ENCODE results near the gene NCOR2. TPM values are rescaled to one million over a fixed set of nuclear protein-coding genes. Genes with fewer than 3 reads are reported as not detected.

NCOR2 gene
- total and polyA plus RNA-seq, 2 of the 8 experiments (the other 6 are each of a cell fraction or from before 2014, with no cell fraction given) = 14.8 to 275 TPM

GRCh38 chr12:124525455-124525854 lies 42.0 kb downstream of the NCOR2 start:
- no peak for FAIRE-seq
- H3K79me2 ChIP-seq (ENCODE audit: control insufficient read depth in 1 of 2, insufficient read depth in 2 of 2, low read length in 2 of 2) = peaks cover 3 to 89% of the 10 kb centered on the region in 2 experiments; a peak in 3 of 4 replicates

More at GRCh38 chr12:124525455-124525854, 42.0 kb downstream of the NCOR2 start:
- Histone ChIP-seq H4K20me1 (replicated peaks in 1 of 2; ENCODE audit: control insufficient read depth in 1 of 2, insufficient read depth in 2 of 2, low read length in 2 of 2) (peaks cover 30 to 41% of the 10 kb centered on the region in 2 experiments), H2BK15ac (ENCODE audit: low read length) (peak overlapping the region; percentile 77; the same call in 1 of the 2 replicates), H2AFZ (ENCODE audit: low read length) (no peak overlapping the region), H3K18ac (ENCODE audit: extremely low read depth, low read length) (peak overlapping the region; percentile 68; the same call in 1 of the 2 replicates), H3K27ac (ENCODE audit: low read depth, low read length) (no peak overlapping the region), H2BK20ac (ENCODE audit: low read length) (no peak overlapping the region), H3K4ac (replicated peaks; ENCODE audit: insufficient read length, low read depth, low read length) (no peak overlapping the region), H3K9me3 (ENCODE audit: insufficient read depth in 2 of 2, low read depth in 1 of 2, low read length in 1 of 2) (peaks cover 0 to 5% of the 10 kb centered on the region in 2 experiments; a peak in 1 of 4 replicates), H2BK5ac (ENCODE audit: low read depth, low read length) (no peak overlapping the region; the same call in 1 of the 2 replicates), H4K5ac (ENCODE audit: insufficient read length, low read depth, low read length) (no peak overlapping the region), H4K91ac (replicated peaks; ENCODE audit: insufficient read length, low read length) (no peak overlapping the region), H4K8ac (ENCODE audit: extremely low read depth, insufficient read depth, low read length) (no peak overlapping the region), H3K4me2 (ENCODE audit: insufficient read depth in 1 of 2, low read depth in 2 of 2, low read length in 2 of 2) (no peak overlapping the region), H3K56ac (replicated peaks; ENCODE audit: insufficient read length, low read depth, low read length) (no peak overlapping the region), H3K4me1 (replicated peaks in 1 of 4; ENCODE audit: control insufficient read depth in 3 of 4, insufficient read depth in 4 of 4, low read length in 3 of 4) (peaks cover 0 to 3% (median 0%) of the 10 kb centered on the region in 4 experiments; a peak in 3 of 7 replicates), H3K23ac (ENCODE audit: insufficient read length) (no peak overlapping the region), H2AK5ac (ENCODE audit: low read depth, low read length) (no peak overlapping the region), H3K9ac (replicated peaks in 1 of 4; ENCODE audit: extremely low read depth in 1 of 4, low read depth in 3 of 4, low read length in 3 of 4) (no peak overlapping the region), H3K4me3 (ENCODE audit: extremely low read depth in 1 of 4, insufficient read depth in 2 of 4, low read depth in 3 of 4, low read length in 4 of 4) (no peak overlapping the region), H3K23me2 (ENCODE audit: low read depth, low read length) (no peaks in the 10 kb centered on the region), H2BK120ac (replicated peaks; ENCODE audit: low read depth, low read length) (no peak overlapping the region), H3K36me3 (ENCODE audit: control insufficient read depth in 2 of 4, insufficient read depth in 4 of 4, low read length in 3 of 4) (peaks cover 0 to 8% (median 0%) of the 10 kb centered on the region in 4 experiments; a peak in 1 of 8 replicates), H2BK12ac (ENCODE audit: low read depth, low read length) (no peak overlapping the region), H3K27me3 (replicated peaks in 1 of 4; ENCODE audit: control insufficient read depth in 3 of 4, extremely low read depth in 1 of 4, insufficient read depth in 3 of 4, low read length in 3 of 4) (no peaks in the 10 kb centered on the region), H3K14ac (ENCODE audit: insufficient read length) (no peak overlapping the region), H3K79me1 (ENCODE audit: low read depth, low read length) (peaks cover 23% of the 10 kb centered on the region)
- WGBS, 2 experiments (ENCODE audit: extremely low coverage in 1 of 2, insufficient coverage in 1 of 2, insufficient read length in 1 of 2, insufficient replicate concordance in 2 of 2, low coverage in 1 of 2, low lambda C conversion rate in 2 of 2, missing lambda C conversion rate in 1 of 2) = 86% methylated on average over 14 of the region's 14 CpGs; no CpG with 5 or more reads in 1 of the 2 experiments
- CTCF ChIA-PET (ENCODE audit: partially characterized antibody) = interaction anchor here (0.9 to 5.5 kb wide), 5 partner anchors 9 to 25 kb away, joined by 3 to 39 read pairs (median 11); no protein-coding TSS in a partner anchor
- POLR2A ChIA-PET (ENCODE audit: partially characterized antibody) = interaction anchor here (1.4 kb wide), 1 partner anchor 32 kb away, joined by 3 read pairs; no protein-coding TSS in a partner anchor
- DNase-seq (ENCODE audit: low read depth in 1 of 2, low spot score in 2 of 2) = no peak

Measured in H1 (cell line).